H9 (cell line): ENCODE measurements around the gene MGST2. TPM values are rescaled to one million over a fixed set of nuclear protein-coding genes. Genes with fewer than 3 reads are reported as not detected.

Experiments used
- DNase-seq: peaks from one replicate; pipeline ENCODE4 v3.0.0-alpha.2; 2017
- H2AFZ ChIP-seq: one replicate; pipeline ENCODE4 v1.6.1; 2013; ENCODE audit warnings: mild to moderate bottlenecking, low read length, control low read depth, moderate library complexity
- H2AK5ac ChIP-seq: 2 replicates; pipeline ENCODE4 v1.6.1; 2013; ENCODE audit warnings: low read length, control low read depth, mixed read lengths; ENCODE audit not compliant: insufficient read length
- H2BK120ac ChIP-seq: one replicate; pipeline ENCODE4 v1.6.1; 2013; ENCODE audit warnings: low read depth, mild to moderate bottlenecking, low read length, control low read depth, inconsistent platforms; ENCODE audit not compliant: poor library complexity, severe bottlenecking
- H2BK12ac ChIP-seq: 2 replicates; pipeline ENCODE4 v1.6.1; 2013; ENCODE audit warnings: low read length, control low read depth, mixed read lengths, low read depth; ENCODE audit not compliant: insufficient read length
- H2BK15ac ChIP-seq: 2 replicates; pipeline ENCODE4 v1.6.1; 2013; ENCODE audit warnings: low read depth, low read length, control low read depth
- H2BK20ac ChIP-seq: one replicate; pipeline ENCODE4 v1.6.1; 2013; ENCODE audit warnings: low read depth, mild to moderate bottlenecking, low read length, control low read depth, inconsistent platforms; ENCODE audit not compliant: poor library complexity, severe bottlenecking
- H2BK5ac ChIP-seq: 2 replicates; pipeline ENCODE4 v1.6.1; 2013; ENCODE audit warnings: low read length, control low read depth, mixed read lengths; ENCODE audit not compliant: insufficient read length
- H3K14ac ChIP-seq: 2 replicates; pipeline ENCODE4 v1.6.1; 2013; ENCODE audit warnings: low read length, control low read depth; ENCODE audit not compliant: insufficient read depth
- H3K18ac ChIP-seq: 2 replicates; pipeline ENCODE4 v1.6.1; 2013; ENCODE audit warnings: low read depth, mild to moderate bottlenecking, mixed read lengths, low read length, control low read depth; ENCODE audit not compliant: insufficient read length
- H3K23ac ChIP-seq: 2 replicates; pipeline ENCODE4 v1.6.1; 2013; ENCODE audit warnings: low read length, control low read depth, mixed read lengths, low read depth; ENCODE audit not compliant: insufficient read length
- H3K23me2 ChIP-seq: 2 replicates; pipeline ENCODE4 v1.6.1; 2013; ENCODE audit warnings: low read depth, mild to moderate bottlenecking, mixed read lengths, low read length, control low read depth; ENCODE audit not compliant: insufficient read length, poor library complexity, severe bottlenecking
- H3K27ac ChIP-seq: 2 replicates; pipeline ENCODE4 v1.5.1; 2013; ENCODE audit warnings: low read length, control low read depth, mixed read lengths, low read depth; ENCODE audit not compliant: insufficient read length
- H3K27me3 ChIP-seq: 2 replicates; pipeline ENCODE4 v1.6.1; 2013; ENCODE audit warnings: low read length, control low read depth, inconsistent platforms; ENCODE audit not compliant: insufficient read depth
- H3K4ac ChIP-seq: 2 replicates; pipeline ENCODE4 v1.6.1; 2013; ENCODE audit warnings: low read depth, mild to moderate bottlenecking, control low read depth, inconsistent platforms, low read length, moderate library complexity
- H3K4me1 ChIP-seq: 2 replicates; pipeline ENCODE4 v1.6.1; 2013; ENCODE audit warnings: low read length, control low read depth, inconsistent platforms; ENCODE audit not compliant: insufficient read depth
- H3K4me2 ChIP-seq: 2 replicates; pipeline ENCODE4 v1.6.1; 2013; ENCODE audit warnings: low read length, control low read depth, mixed read lengths; ENCODE audit not compliant: insufficient read length, insufficient read depth
- H3K56ac ChIP-seq: 2 replicates; pipeline ENCODE4 v1.6.1; 2013; ENCODE audit warnings: low read depth, mild to moderate bottlenecking, mixed read lengths, low read length, control low read depth; ENCODE audit not compliant: insufficient read length
- H3K79me1 ChIP-seq: 2 replicates; pipeline ENCODE4 v1.6.1; 2013; ENCODE audit warnings: low read depth, mild to moderate bottlenecking, moderate library complexity, low read length, control low read depth, inconsistent platforms; ENCODE audit not compliant: insufficient read depth, poor library complexity, severe bottlenecking
- H3K79me2 ChIP-seq: 2 replicates; pipeline ENCODE4 v1.6.1; 2013; ENCODE audit warnings: low read length, control low read depth, inconsistent platforms; ENCODE audit not compliant: insufficient read depth
- H3K9ac ChIP-seq: 2 replicates; pipeline ENCODE4 v1.6.1; 2013; ENCODE audit warnings: low read length, control low read depth, mixed read lengths; ENCODE audit not compliant: insufficient read length; ENCODE audit errors: extremely low read depth
- H3K9me3 ChIP-seq: one replicate; pipeline ENCODE4 v1.6.1; 2013; ENCODE audit warnings: low read depth, low read length, inconsistent platforms; ENCODE audit not compliant: control insufficient read depth
- H3T11ph ChIP-seq: one replicate; pipeline ENCODE4 v1.6.1; 2013; ENCODE audit warnings: mild to moderate bottlenecking, low read length, control low read depth, inconsistent platforms
- H4K20me1 ChIP-seq: one replicate; pipeline ENCODE4 v1.6.1; 2013; ENCODE audit not compliant: control insufficient read depth, insufficient read length, insufficient read depth
- H4K5ac ChIP-seq: 2 replicates; pipeline ENCODE4 v1.6.1; 2013; ENCODE audit warnings: low read depth, mild to moderate bottlenecking, mixed read lengths, low read length, control low read depth; ENCODE audit not compliant: insufficient read length
- H4K8ac ChIP-seq: replicated peaks from 2 replicates; pipeline ENCODE4 v1.6.1; 2013; ENCODE audit warnings: low read length, control low read depth, mixed read lengths, low read depth; ENCODE audit not compliant: insufficient read length
- H4K91ac ChIP-seq: 2 replicates; pipeline ENCODE4 v1.6.1; 2013; ENCODE audit warnings: low read depth, mild to moderate bottlenecking, moderate library complexity, mixed read lengths, low read length, control low read depth; ENCODE audit not compliant: insufficient read length
- H3K27ac Mint-ChIP-seq, 3 experiments: 2 replicates in 2 of 3; 3 replicates in 1 of 3; pipeline ENCODE4 v1.8.0; 2020 to 2021; ENCODE audit warnings: mixed read lengths in 3 of 3, mild to moderate bottlenecking in 1 of 3, moderate library complexity in 1 of 3
- H3K27me3 Mint-ChIP-seq: 2 replicates; pipeline ENCODE4 v1.8.0; 2021; ENCODE audit warnings: low read depth, mild to moderate bottlenecking, moderate library complexity, mixed read lengths
- H3K36me3 Mint-ChIP-seq, 3 experiments: 2 replicates in 2 of 3; 3 replicates in 1 of 3; pipeline ENCODE4 v1.8.0; 2020 to 2021; ENCODE audit warnings: low read depth in 3 of 3, mixed read lengths in 3 of 3; ENCODE audit not compliant: insufficient read depth in 1 of 3
- H3K4me1 Mint-ChIP-seq, 2 experiments: 2 replicates each; pipeline ENCODE4 v1.8.0; 2020; ENCODE audit warnings: mixed read lengths in 2 of 2
- H3K4me3 Mint-ChIP-seq, 2 experiments: 2 replicates in 1 of 2; 3 replicates in 1 of 2; pipeline ENCODE4 v1.8.0; 2020 to 2021; ENCODE audit warnings: mild to moderate bottlenecking in 2 of 2, mixed read lengths in 2 of 2, moderate library complexity in 1 of 2
- H3K9me3 Mint-ChIP-seq, 2 experiments: 2 replicates in 1 of 2; 3 replicates in 1 of 2; pipeline ENCODE4 v1.8.0; 2020; ENCODE audit warnings: mild to moderate bottlenecking in 2 of 2, mixed read lengths in 2 of 2, moderate library complexity in 1 of 2
- WGBS: extraction: QIAGEN DNeasy Blood & Tissue Kit; methylation state at CpG from one replicate; pipeline ENCODE4 v1.1.7; 2013; ENCODE audit warnings: missing lambda C conversion rate, low lambda C conversion rate, mixed read lengths; ENCODE audit not compliant: insufficient read length; ENCODE audit errors: extremely low coverage; 5-methylcytosine and 5-hydroxymethylcytosine counted together
- total RNA-seq: library from RNA; stranded (reverse); gene quantifications from 2 replicates; pipeline ENCODE4 v1.2.1, GENCODE V29; 2021
- TF ChIP-seq, protein P1 (sequence below): fragments of 200-600 bp; sonication (generic); conservative IDR thresholded peaks from 3 replicates; pipeline ENCODE4 v1.8.0; 2021; ENCODE audit warnings: antibody characterized with exemption, mild to moderate bottlenecking

Gene MGST2
- total RNA-seq, 1 experiment from 2014 or later: 6.4 TPM

DNA sequence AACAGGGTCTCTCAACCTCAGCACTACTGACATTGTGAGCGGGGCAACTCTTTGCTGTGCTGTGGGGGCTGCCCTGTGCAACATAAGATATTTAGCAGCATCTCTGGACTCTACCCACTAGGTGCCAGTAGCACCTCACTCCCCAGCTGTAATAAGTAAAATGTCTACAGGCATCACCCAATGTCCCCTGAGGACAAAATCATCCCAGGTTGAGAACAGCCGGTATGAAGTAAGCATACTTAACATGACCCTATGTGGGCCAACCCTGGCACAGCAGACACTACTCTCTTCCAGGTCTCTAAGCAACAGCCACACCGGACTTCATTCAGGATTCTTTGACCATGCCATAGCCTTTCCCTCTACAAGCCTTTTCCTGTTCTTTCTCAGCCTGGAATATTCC lies 10.5 kb upstream of the MGST2 start:
- H3K56ac ChIP-seq: no peak overlapping the region
- H3K36me3 Mint-ChIP-seq: no peaks in the 10 kb centered on the region
- H3K79me2 ChIP-seq: no peaks in the 10 kb centered on the region
- H2AFZ ChIP-seq: no peak overlapping the region
- H3K4me1 ChIP-seq: peaks cover 3% of the 10 kb centered on the region
- no peak overlapping the region for H3T11ph ChIP-seq
- no peak overlapping the region for H2BK5ac ChIP-seq
- H3K14ac ChIP-seq: no peak overlapping the region
- no peak overlapping the region for H3K27ac ChIP-seq
- WGBS: no CpG with 5 or more reads among the region's 3 CpGs
- no peak overlapping the region for H2BK20ac ChIP-seq
- no peak overlapping the region for H3K27ac Mint-ChIP-seq
- no peak overlapping the region for H3K4ac ChIP-seq
- no peak overlapping the region for H3K4me3 Mint-ChIP-seq
- H3K9me3 ChIP-seq: no peaks in the 10 kb centered on the region
- H2AK5ac ChIP-seq: no peak overlapping the region
- peaks cover 26% of the 10 kb centered on the region for H3K27me3 Mint-ChIP-seq
- H4K8ac ChIP-seq: no peak overlapping the region
- H3K18ac ChIP-seq: no peak overlapping the region
- H3K79me1 ChIP-seq: no peaks in the 10 kb centered on the region
- no peak overlapping the region for H2BK12ac ChIP-seq
- H3K9me3 Mint-ChIP-seq: no peaks in the 10 kb centered on the region
- H2BK15ac ChIP-seq: no peak overlapping the region
- DNase-seq: no peak
- no peak overlapping the region for H3K9ac ChIP-seq
- TF ChIP-seq, protein P1, sequence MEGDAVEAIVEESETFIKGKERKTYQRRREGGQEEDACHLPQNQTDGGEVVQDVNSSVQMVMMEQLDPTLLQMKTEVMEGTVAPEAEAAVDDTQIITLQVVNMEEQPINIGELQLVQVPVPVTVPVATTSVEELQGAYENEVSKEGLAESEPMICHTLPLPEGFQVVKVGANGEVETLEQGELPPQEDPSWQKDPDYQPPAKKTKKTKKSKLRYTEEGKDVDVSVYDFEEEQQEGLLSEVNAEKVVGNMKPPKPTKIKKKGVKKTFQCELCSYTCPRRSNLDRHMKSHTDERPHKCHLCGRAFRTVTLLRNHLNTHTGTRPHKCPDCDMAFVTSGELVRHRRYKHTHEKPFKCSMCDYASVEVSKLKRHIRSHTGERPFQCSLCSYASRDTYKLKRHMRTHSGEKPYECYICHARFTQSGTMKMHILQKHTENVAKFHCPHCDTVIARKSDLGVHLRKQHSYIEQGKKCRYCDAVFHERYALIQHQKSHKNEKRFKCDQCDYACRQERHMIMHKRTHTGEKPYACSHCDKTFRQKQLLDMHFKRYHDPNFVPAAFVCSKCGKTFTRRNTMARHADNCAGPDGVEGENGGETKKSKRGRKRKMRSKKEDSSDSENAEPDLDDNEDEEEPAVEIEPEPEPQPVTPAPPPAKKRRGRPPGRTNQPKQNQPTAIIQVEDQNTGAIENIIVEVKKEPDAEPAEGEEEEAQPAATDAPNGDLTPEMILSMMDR: peak; percentile 39; the same call in 1 of the 3 replicates
- peaks cover 3% of the 10 kb centered on the region for H4K20me1 ChIP-seq
- no peak overlapping the region for H3K23ac ChIP-seq
- H4K5ac ChIP-seq: no peak overlapping the region
- no peaks in the 10 kb centered on the region for H3K27me3 ChIP-seq
- peaks cover 17 to 28% of the 10 kb centered on the region in 2 experiments for H3K4me1 Mint-ChIP-seq
- H3K4me2 ChIP-seq: no peak overlapping the region
- H4K91ac ChIP-seq: no peak overlapping the region
- no peaks in the 10 kb centered on the region for H3K23me2 ChIP-seq
- H2BK120ac ChIP-seq: no peak overlapping the region
